ENCODE data around the gene UBE3C.
"Not testable (repeated sequence)": the region's sequence is repeated elsewhere in the genome, so short reads cannot be mapped to it uniquely, and the experiment has no call there.

The UBE3C gene

DNA sequence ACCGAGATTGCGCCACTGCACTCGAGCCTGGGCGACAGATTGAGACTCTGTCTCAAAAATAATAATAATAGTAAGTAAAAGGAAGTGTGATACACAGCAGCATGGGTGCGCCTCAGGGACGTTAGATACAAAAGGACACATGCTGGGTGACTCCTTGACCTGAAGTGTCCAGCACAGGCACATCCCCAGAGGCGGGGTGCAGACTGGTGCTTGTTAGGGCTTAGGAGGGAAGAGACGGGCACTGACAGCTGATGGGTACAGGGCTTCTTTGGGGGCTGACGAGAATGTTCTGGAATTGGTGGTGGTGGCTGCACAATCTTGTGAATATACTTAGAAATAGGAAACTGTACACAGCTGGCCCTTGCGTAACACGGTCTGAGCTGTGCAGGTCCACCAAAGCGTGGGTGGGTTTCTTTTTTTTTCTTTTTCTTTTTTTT, 136.3 kb downstream of the UBE3C start:
- DNase-seq, result no peak

DNA sequence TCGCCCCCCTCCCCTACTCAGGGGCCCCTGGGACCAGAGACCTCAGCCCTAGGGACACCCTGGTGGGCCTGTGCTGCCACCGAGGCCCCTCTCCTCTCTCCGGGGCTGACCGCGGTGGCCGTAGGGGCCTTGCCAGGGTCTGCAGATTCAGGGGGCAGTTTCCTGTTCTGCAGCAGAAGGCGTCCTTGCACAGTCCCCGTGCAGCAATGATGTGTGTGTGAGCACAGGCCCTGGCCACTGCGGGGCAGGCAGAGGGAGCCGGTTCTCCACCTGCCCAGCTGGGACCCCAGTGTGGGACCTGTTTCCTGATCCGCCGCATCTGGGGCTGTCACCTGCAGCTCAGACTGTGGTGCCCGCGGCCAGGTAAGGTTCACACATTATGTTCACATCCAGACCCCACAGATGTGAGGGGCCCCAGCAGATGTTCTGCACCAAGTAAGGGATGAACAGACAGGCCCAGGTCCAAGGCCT, 137.4 kb downstream of the UBE3C start:
- no peak for DNase-seq

DNA sequence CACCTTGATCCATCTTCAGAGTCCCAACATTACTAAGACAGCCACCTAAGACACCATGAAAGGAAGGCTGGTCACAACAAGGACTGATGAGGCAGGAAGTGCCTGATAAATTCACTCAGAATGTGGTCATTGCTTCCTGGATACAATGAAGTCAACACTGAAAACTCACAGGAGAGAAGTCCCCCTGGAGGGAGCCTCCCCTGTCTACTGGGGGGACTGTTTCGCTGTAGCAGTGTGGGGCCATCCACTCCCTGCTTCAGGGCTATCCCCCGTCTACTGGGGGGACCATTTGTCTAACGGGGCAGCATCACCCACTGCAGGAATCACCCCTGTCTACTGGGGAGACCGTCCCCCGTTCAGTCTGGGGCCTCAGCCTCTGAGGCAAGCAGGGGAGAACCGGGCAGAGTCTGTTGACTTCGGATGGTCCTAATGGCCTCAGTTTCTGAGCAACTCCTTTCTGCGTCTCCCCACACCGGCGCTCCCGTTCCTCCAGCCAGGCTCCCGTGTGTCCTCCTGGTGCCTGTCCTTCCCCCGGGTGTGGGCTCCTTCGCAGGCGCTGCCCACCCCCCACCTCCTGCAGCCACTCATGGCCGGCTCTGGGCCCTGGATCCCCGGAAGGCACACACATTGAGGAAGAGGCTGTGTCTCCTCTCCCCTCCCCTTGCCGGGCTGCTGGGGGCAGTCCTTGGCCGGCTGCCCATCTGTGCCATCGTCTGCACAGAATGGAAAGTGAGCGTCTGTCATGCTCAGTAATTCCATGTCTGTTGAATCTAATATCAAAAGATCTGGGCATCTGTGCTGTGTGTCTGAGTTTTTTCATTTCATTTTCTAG, 138.2 kb downstream of the UBE3C start:
- no peak for DNase-seq

DNA sequence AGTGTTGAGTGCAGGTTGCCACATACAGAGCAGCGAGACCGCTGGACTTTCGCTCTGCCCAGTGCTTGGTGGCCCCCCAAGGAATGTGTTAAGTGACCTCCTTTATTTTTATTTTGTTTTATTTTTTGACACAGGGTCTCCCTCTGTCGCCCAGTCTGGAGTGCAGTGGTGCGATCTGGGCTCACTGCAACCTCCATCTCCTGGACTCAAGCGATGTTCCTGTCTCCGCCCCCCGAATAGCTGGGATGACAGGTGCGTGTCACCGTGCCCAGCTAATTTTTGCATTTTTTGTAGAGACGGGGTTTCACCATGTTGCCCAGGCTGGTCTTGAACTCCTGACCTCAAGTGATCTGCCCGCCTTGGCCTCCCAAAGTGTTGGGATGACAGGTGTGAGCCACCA, 138.8 kb downstream of the UBE3C start:
- DNase-seq, result not testable (repeated sequence)

DNA sequence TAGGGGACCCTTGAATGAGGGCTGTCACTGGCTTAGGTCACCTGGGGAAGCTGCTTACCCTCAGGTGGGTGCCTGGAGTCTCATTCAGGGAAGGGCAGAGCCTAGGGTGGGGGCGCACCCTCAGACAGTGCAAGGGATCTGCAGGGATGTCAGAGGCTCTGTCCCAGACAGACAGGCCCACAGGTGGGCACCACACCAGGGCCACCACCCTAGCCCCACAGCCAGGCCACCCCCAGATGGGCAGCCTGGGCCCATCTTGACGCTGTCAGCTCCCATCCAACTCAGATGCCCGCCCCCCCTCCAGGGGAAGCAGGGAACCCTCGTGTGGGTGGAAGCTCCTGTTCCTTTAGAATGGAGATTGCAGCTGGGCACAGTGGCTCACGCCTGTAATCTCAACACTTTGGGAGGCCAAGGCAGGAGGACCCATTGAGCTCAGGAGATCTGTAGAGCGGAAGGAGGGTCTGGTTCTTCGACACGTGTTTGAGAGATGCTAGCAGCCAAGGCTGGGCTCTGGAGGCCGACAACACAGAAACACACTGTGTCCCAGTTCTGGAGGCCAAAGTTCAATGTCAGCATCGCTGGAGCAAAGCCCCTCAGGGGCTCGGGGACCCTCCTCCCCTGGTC, 139.6 kb downstream of the UBE3C start:
- no peak for DNase-seq

DNA sequence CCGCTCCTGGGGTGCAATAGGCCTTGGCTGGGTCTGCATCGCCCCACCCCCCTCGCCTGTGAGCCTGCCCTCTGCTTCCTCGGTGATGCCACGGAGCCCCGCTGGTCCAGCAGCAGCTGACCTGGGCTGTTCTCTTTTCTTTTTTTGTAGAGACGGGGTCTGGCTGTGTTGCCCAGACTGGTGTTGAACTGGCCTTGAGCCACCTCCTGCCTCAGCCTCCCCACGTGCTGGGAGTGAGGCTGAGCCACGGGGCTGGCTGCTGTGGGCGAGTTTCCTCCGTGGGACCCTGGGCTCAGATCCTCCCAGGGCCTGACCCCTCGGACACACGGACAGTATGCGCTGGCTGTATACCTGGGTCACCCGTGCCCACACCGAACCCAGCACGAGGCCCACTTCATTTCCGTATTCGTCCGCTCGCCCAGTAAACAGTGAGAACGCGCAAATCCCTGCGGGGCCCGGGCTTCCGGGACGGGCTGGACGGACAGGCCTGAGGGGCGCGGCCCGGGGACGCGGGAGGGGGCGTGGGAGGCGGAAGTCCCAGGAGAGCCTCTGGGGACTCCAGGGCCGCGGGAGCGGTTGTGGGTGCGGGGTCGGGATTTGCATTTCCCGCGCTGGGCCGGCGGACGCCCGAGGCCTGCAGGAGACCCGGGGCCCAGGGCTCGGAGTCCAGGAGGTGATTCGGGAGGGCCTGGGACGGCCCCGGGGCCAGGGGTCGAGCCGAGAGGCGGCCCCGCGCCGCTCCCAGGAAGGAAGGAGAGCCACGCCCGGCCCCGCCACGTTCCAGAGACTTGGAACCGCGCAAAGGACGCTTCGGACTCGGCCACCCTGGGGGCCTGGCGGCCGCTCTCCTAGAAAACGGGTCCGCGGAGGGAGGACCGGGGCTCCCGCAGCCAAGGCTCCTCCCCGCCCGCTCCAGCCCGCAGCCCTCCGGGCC, 140.3 kb downstream of the UBE3C start:
- no peak for DNase-seq

DNA sequence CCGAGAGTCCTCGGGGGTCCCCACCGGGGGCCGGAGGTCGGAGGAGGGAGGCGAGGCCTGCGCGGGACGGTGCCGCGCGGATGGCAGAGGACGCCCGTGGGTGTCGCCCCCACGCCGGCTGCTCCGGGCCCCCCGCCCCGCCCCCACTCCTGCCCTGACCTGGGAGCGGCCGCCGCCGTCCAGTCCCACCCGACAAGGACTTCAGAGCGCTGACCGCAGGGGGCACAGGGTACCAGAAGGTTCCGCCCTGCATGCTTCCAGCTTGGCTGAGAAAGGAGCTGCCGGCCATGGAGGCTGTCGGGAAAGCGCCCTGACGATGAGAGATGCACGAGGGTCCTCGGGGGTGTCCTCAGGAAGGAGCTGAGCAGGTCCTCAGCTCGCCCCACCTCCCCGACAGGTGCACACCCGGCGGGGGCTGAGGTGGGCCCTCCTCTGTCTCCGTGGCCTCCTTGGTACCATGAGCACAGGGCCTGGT, 141.1 kb downstream of the UBE3C start:
- DNase-seq, result no peak

DNA sequence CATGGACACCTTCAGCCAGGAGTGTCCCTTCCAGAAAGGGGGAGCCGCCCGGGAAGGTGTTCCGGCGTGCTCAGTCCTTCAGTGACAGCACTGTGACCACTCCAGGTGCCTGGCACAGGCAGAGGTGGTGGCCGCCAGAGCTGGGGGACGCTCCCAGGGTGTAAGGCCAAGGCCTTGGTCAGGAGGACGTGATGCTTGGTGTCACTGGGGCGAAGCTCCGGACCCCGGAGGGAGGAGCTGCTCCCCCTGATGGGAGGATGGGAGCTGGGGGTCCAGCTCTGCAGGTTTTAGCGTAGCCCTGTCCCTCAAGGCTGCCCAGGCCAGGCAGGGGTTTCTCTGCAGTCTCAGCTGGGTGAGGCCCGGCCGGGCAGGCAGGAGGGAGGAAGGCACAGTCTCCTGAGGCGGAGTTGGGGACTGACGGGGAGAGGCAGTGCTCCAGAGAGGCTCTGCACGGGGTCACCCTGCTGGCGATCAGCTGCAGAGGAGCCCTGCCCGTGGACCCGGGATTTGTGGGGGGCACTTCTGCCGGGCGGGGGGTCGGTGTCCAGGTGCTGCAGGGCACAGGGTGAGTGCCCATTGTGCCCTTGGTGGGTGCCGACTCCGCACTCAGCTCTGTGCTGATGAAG, 141.6 kb downstream of the UBE3C start:
- no peak for DNase-seq

DNA sequence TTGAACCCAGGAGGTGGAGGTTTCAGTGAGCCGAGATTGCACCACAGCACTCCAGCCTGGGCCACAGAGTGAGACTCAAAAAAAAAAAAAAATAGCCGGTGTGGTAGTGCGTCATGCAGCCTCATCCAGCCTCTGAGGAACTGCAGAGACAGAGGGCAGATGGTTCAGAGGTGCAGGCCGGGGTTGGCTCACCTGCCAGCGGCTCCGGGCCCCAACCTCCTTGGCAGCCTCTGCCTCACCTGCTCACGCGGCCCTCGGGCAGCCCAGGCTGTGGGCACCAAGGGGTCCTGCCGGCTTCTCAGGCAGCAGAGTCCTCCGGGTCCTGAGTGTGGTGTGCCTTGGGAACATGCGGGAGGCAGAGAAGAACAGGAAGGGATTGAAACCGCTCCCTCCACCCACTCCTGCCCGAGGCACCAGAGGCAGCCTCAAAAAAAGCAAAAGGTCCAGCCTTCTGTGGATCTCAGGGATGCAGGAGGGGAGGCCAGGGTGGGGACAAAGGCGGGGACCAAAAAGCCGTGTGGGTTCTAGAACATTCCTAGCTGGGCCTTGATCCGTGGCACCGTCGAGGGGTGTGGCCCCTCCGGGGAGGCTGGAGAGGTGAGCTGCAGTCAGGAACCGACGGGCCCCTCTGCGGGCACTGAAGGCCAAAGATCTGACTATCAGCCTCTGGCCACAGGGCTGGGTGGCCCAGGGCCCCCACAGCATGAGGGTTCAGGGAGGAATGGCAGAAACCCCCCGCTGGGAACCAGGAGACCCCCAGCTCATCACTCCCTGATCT, 142.7 kb downstream of the UBE3C start:
- DNase-seq, result no peak

DNA sequence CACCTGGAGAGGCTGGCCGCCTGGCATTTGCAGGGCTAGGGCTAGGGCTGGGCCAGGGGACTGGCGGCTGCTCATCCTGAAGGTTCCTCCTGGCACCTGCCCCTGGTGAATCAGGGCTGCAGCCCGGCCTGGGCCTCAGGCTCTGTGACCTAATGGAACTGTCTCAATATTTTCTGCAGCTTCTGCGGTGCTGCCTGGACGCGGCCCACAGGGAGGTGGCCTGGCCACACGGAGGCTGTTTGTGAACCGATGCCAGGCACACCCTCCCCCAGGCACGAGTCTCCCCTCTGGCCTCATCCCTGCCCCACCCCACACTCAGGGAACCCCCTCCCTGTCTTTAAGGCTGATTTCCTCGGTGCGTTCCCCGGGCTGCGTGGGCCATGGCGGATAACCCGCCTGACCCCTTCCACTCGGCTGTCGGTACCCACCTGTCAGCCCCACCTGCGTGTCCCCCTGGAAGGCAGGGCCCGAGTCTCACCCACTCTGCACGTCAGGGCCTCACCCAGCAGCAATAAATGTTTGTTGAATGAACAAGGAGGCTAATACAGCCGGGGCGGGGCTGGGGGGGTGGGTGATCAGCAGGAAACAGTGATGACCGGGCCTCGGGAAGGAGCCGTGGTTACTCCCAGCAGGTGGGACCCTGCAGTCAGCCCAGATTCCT, 143.5 kb downstream of the UBE3C start:
- DNase-seq, result no peak

DNA sequence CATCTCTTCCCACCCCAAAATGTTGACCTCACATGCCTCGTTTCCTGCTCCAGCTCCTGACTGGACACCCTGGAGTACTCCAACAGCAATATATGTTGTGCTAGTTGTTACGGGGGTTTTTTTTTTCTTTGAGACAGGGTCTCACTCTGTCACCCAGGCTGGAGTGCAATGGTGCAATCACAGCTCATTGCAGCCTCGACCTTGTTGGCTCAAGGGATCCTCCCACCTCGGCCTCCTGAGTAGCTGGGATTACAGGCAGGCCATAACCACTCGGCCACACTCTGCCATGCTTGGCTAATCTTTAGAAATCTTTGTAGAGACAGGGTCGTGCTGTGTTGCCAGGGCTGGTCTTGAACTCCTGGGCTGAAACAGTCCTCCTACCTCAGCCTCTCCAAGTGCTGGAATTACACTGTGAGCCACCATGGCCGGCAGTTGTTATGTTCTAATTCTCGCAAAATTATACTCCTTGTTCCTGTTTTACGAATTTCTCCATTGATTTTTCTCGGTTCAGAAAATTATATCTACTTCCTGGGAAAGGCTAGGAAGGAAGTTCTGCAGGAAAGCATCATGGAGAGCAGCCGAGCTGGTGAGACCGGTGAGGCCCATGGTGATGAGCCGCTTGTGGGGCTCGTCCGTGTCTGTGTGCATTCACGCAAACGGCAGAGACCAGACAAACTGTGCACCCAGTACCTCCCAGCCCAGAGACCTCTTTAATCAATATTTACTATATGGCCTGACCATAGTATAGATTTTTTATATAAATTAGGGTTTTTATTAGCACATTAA, 145.7 kb downstream of the UBE3C start:
- no peak for DNase-seq

DNA sequence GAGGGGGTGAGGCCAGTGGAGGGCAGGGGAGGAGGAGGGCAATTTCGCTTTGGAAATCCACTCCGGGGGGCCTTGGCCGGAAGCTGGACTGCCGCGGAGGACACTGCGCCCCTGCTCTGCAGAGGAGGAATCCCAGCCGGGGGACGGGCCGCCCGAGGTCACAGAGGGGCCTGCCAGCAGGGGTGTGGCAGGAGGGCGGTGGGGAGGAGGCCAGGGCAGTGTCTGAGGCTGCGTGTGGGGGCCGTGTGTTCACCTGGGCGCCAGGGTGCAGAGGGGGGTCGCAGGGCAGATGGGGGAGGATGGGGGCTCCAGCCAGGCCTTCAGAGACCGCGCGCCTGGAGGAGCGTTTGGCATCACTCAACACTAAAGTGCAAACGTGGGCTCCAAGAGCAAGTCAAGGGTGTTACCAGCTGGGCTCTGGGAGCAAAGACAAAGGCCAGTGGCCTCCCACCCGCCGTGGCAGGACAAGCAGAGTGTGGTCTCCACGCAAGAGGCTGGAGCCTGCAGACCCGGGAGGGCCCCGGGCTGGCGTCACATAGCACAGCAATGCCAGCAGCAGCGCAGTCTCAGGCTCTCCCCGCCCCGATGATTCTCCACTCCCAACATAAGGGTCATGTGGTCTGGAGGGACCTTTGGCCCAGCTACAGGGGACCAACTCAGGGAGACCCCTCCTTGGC, 152.8 kb downstream of the UBE3C start:
- DNase-seq, result no peak

DNA sequence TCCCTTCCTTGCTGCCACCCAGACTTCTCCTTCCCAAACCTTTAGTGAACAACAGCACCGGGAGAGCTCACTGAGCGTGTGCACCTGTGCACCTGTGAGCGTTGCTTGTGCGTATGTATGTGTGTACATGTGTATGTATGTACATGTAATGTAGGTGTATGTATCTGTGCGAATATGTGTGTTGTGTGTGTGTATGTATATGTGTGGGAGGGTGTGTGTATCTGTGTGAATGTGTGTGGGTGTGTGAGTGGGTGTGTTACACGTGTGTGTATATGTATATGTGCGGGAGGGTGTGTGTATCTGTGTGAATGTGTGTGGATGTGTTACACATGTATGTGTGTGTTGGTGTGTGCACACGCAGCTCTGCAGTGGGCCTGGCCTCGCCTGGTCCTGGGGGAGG, 153.5 kb downstream of the UBE3C start:
- no peak for DNase-seq

DNA sequence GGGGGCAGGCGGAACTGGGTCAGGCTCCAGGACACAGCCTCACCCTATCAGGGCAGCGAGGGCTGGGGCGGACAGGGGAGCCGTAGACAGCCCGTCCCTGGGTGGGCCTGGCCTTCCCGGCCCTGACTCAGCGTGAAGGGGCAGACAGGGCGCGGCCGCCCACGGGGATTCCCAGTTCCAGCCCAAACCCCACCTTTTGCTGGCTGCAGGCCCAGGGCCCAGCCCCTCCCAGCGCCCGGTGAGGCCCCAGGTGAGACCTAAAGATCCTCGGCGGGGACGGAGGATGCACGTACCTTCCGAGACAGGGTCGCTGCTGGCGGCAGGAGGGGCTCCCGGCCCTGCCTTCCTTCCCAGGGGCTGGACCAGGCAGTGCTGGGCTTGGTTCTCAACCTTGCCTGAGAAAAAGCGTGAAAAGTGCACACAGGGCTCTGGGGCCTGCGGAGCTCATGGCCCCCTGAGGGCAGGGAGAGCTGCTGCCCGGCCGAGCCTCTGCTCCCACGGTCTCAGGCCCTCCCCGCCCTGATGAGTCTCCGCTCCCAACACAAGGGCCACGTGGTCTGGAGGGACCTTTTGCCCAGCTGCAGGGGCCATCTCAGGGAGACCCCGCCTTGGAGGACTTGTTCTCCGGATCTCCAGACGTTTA, 154.2 kb downstream of the UBE3C start:
- DNase-seq, result no peak

DNA sequence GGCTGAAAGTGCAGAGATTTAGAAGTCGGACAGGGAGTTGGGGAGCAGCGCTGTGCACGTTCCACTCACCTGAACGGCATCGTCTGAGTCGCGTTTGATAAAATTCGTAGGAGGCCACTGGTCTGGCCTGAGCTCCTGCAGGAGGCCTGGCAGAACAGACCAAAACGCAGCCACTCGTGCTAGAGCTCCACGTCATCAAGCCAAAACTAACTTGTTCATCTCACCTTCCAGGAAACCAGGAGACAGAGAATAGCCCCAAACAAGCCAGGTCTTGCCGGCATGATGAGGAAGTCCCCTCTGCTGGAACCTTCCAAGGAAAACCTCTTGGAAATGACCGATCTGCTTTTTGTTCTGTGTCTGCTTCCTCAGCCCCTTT, 154.7 kb downstream of the UBE3C start:
- no peak for DNase-seq

DNA sequence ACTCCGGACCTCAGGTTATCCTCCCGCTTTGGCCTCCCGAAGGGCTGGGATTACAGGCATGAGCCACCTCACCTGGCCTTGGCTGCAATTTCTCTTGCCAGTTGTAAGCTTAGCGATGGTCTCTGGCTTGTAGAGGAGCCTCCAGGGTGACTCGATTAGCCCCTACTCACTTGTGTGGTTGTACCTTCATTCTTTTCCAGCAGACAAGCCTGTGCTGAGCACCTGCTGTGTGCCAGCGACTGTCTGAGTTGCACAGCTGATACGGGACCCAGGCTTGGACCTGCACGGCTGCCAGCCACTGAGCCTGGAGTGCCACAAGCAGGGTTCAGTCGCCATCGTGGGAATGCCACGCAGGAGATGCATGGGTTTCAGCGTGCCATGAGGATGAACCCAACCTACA, 156.0 kb downstream of the UBE3C start:
- DNase-seq, result no peak

DNA sequence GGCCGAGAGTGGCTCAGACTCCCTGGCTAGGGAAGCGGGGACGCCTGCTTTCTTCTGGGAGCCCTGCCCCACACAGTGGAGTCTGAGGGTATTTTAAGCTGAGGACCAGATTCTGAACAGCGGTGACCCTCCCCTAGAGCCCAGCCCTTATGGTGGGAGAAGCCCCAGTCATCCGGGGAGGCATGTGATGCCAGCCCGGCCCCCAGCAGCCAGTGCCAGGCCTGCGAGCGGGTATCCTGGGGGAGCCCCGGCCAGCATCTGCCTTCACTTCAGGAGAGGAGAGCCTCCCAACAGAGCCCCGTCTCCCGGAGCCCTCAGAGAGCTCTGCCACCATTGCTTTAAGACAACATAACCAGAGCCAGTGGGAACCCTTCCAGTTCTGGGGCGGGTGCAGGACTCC, 156.6 kb downstream of the UBE3C start:
- DNase-seq, result no peak

DNA sequence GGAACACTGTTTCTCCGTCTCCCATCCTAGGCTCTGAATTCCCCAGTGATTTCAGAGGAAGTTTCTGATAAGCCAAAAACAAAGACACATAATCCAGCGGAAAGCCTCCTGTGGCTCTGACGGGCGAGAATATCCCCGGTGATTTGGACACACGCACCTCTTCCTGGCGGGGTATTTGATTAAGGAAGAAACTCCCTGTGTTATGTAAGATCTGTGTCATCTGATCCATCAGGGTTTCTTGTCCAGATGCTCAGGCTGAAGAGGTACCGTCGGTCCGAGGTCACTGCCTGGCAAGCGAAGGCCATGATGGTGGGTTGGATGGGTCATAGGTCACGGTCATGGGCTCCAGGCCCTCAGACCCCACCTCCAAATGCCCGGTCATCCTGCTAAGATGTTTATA, 158.5 kb downstream of the UBE3C start:
- DNase-seq, result no peak

DNA sequence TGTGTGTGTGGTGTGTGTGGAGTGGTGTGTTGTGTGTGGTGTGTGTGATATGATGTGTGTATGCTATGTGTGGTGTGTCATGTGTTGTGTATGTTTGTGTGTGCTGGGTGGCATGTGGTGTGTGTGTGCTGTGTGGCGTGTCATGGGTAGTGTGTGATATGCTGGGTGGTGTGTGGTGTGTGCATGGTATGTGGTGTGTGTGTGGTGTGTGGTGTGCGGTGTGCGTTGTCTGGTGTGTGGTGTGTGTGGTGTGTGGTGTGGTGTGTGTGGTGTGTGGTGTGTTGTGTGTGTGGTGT, 160.5 kb downstream of the UBE3C start:
- no peak for DNase-seq

Measured in NCI-H510A (cell line).